Ammon's horn (tissue), 1 donor: ENCODE data around the gene SOX6.

Source experiments
- DNase-seq: peaks from one replicate; pipeline ENCODE4 v3.0.0-alpha.2; 2016; ENCODE audit warnings: low spot score

The SOX6 gene

GRCh38 chr11:15963266-15963665, 393.1 kb downstream of the SOX6 start:
- no peak for DNase-seq

- DNase-seq: no peak
These were observed 397.4 kb downstream of the SOX6 start for GRCh38 chr11:15958910-15959309.

GRCh38 chr11:15957234-15957633, 399.1 kb downstream of the SOX6 start:
- no peak for DNase-seq

- DNase-seq: no peak
These were observed 400.0 kb downstream of the SOX6 start for GRCh38 chr11:15956302-15956701.

- no peak for DNase-seq
These were observed 400.8 kb downstream of the SOX6 start for GRCh38 chr11:15955595-15955994.

- no peak for DNase-seq
These were observed 408.4 kb downstream of the SOX6 start for GRCh38 chr11:15947681-15948648.

GRCh38 chr11:15945726-15946125, 410.6 kb downstream of the SOX6 start:
- DNase-seq: no peak

- peak; percentile 29 for DNase-seq
These were observed 411.9 kb downstream of the SOX6 start for GRCh38 chr11:15944460-15944859.

- no peak for DNase-seq
These were observed 412.7 kb downstream of the SOX6 start for GRCh38 chr11:15943418-15944197.

GRCh38 chr11:15942936-15943335, 413.4 kb downstream of the SOX6 start:
- DNase-seq: no peak

GRCh38 chr11:15942126-15942525, 414.2 kb downstream of the SOX6 start:
- DNase-seq: no peak

GRCh38 chr11:15941206-15941770, 415.1 kb downstream of the SOX6 start:
- no peak for DNase-seq

GRCh38 chr11:15940462-15941205, 415.7 kb downstream of the SOX6 start:
- DNase-seq: no peak

GRCh38 chr11:15938983-15939382, 417.4 kb downstream of the SOX6 start:
- no peak for DNase-seq

GRCh38 chr11:15938121-15938611, 418.2 kb downstream of the SOX6 start:
- DNase-seq: no peak

- no peak for DNase-seq
These were observed 418.7 kb downstream of the SOX6 start for GRCh38 chr11:15937601-15938120.

- no peak for DNase-seq
These were observed 420.3 kb downstream of the SOX6 start for GRCh38 chr11:15936011-15936410.

- DNase-seq: no peak
These were observed 421.0 kb downstream of the SOX6 start for GRCh38 chr11:15935373-15935772.

- no peak for DNase-seq
These were observed 422.3 kb downstream of the SOX6 start for GRCh38 chr11:15933886-15934625.

GRCh38 chr11:15932417-15932816, 423.9 kb downstream of the SOX6 start:
- no peak for DNase-seq

- no peak for DNase-seq
These were observed 424.8 kb downstream of the SOX6 start for GRCh38 chr11:15931497-15931896.
